ENCODE results near the gene RAB40A. TPM values are rescaled to one million over a fixed set of nuclear protein-coding genes. Genes with fewer than 3 reads are reported as not detected.

The RAB40A gene
- total RNA-seq, 1 experiment from 2014 or later, result not detected

DNA sequence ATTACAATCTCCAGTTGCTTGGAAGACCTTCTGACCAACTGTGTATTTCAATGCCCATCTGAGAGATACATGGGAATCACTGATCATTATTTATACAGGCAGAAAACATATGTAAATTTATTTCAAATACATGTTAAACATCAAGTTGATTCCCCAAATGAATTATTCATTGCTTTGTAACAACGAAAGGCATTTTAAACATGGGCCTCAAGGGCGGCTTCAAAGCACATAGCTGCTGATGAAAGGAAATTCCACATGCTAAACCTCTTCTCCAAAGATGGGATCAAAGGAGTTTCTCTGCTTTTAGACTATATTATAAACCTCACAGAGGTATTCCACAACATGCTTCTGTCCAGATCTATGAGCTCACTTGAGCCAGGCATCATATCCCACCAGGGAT, 4.3 kb upstream of the RAB40A start:
- ATAC-seq, result no peak

More for the DNA sequence above, 4.3 kb upstream of the RAB40A start:
- no peak for TF ChIP-seq ELF1 (IDR thresholded peaks at IDR 0.05; ENCODE audit: borderline replicate concordance, low read depth)
- no peak for TF ChIP-seq FOSL1 (IDR thresholded peaks at IDR 0.05; ENCODE audit: low read depth)
- no peak for TF ChIP-seq ZFX (IDR thresholded peaks at IDR 0.05)
- TF ChIP-seq, protein P1, sequence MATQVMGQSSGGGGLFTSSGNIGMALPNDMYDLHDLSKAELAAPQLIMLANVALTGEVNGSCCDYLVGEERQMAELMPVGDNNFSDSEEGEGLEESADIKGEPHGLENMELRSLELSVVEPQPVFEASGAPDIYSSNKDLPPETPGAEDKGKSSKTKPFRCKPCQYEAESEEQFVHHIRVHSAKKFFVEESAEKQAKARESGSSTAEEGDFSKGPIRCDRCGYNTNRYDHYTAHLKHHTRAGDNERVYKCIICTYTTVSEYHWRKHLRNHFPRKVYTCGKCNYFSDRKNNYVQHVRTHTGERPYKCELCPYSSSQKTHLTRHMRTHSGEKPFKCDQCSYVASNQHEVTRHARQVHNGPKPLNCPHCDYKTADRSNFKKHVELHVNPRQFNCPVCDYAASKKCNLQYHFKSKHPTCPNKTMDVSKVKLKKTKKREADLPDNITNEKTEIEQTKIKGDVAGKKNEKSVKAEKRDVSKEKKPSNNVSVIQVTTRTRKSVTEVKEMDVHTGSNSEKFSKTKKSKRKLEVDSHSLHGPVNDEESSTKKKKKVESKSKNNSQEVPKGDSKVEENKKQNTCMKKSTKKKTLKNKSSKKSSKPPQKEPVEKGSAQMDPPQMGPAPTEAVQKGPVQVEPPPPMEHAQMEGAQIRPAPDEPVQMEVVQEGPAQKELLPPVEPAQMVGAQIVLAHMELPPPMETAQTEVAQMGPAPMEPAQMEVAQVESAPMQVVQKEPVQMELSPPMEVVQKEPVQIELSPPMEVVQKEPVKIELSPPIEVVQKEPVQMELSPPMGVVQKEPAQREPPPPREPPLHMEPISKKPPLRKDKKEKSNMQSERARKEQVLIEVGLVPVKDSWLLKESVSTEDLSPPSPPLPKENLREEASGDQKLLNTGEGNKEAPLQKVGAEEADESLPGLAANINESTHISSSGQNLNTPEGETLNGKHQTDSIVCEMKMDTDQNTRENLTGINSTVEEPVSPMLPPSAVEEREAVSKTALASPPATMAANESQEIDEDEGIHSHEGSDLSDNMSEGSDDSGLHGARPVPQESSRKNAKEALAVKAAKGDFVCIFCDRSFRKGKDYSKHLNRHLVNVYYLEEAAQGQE (IDR thresholded peaks at IDR 0.05; ENCODE audit: low read depth), result no peak
- TF ChIP-seq CBX3 (IDR thresholded peaks at IDR 0.05; ENCODE audit: low read depth), result no peak
- TF ChIP-seq, protein P2, sequence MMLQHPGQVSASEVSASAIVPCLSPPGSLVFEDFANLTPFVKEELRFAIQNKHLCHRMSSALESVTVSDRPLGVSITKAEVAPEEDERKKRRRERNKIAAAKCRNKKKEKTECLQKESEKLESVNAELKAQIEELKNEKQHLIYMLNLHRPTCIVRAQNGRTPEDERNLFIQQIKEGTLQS (IDR thresholded peaks at IDR 0.05), result no peak
- TF ChIP-seq, protein P3, sequence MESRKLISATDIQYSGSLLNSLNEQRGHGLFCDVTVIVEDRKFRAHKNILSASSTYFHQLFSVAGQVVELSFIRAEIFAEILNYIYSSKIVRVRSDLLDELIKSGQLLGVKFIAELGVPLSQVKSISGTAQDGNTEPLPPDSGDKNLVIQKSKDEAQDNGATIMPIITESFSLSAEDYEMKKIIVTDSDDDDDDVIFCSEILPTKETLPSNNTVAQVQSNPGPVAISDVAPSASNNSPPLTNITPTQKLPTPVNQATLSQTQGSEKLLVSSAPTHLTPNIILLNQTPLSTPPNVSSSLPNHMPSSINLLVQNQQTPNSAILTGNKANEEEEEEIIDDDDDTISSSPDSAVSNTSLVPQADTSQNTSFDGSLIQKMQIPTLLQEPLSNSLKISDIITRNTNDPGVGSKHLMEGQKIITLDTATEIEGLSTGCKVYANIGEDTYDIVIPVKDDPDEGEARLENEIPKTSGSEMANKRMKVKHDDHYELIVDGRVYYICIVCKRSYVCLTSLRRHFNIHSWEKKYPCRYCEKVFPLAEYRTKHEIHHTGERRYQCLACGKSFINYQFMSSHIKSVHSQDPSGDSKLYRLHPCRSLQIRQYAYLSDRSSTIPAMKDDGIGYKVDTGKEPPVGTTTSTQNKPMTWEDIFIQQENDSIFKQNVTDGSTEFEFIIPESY (IDR thresholded peaks at IDR 0.05; ENCODE audit: extremely low read depth, insufficient replicate concordance, low read length), result no peak
- TF ChIP-seq, protein P4, sequence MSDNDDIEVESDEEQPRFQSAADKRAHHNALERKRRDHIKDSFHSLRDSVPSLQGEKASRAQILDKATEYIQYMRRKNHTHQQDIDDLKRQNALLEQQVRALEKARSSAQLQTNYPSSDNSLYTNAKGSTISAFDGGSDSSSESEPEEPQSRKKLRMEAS (IDR thresholded peaks at IDR 0.05), result no peak
- TF ChIP-seq YY1 (IDR thresholded peaks at IDR 0.05; ENCODE audit: extremely low read depth, insufficient replicate concordance, low read depth, low read length), result no peak
- no peak for TF ChIP-seq JUND (IDR thresholded peaks at IDR 0.05)
- no peak for TF ChIP-seq RAD21 (IDR thresholded peaks at IDR 0.05; ENCODE audit: low read depth)
- TF ChIP-seq SRF (IDR thresholded peaks at IDR 0.05; ENCODE audit: low read depth), result no peak
- no peak for TF ChIP-seq TCF7L2 (IDR thresholded peaks at IDR 0.05; ENCODE audit: borderline replicate concordance, extremely low read depth, insufficient read depth, insufficient read length)
- TF ChIP-seq EZH2 (IDR thresholded peaks at IDR 0.05), result no peak
- no peak for TF ChIP-seq POLR2A (IDR thresholded peaks at IDR 0.05; ENCODE audit: borderline replicate concordance, extremely low read depth, insufficient read depth, insufficient read length)
- TF ChIP-seq, protein P5, sequence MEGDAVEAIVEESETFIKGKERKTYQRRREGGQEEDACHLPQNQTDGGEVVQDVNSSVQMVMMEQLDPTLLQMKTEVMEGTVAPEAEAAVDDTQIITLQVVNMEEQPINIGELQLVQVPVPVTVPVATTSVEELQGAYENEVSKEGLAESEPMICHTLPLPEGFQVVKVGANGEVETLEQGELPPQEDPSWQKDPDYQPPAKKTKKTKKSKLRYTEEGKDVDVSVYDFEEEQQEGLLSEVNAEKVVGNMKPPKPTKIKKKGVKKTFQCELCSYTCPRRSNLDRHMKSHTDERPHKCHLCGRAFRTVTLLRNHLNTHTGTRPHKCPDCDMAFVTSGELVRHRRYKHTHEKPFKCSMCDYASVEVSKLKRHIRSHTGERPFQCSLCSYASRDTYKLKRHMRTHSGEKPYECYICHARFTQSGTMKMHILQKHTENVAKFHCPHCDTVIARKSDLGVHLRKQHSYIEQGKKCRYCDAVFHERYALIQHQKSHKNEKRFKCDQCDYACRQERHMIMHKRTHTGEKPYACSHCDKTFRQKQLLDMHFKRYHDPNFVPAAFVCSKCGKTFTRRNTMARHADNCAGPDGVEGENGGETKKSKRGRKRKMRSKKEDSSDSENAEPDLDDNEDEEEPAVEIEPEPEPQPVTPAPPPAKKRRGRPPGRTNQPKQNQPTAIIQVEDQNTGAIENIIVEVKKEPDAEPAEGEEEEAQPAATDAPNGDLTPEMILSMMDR (IDR thresholded peaks at IDR 0.05 in 2 of 3, conservative IDR thresholded peaks at IDR 0.05 in 1 of 3; ENCODE audit: borderline replicate concordance in 1 of 3, insufficient read depth in 1 of 3, low read depth in 2 of 3, low read length in 2 of 3), result no peak
- no peak for TF ChIP-seq POLR2AphosphoS5 (IDR thresholded peaks at IDR 0.05; ENCODE audit: low read depth, low read length)
- TF ChIP-seq EGR1 (IDR thresholded peaks at IDR 0.05; ENCODE audit: low read depth), result no peak
- TF ChIP-seq SIN3A (IDR thresholded peaks at IDR 0.05; ENCODE audit: low read depth), result no peak
- TF ChIP-seq ZNF274 (IDR thresholded peaks at IDR 0.05; ENCODE audit: low read depth, low read length), result no peak
- no peaks in the 10 kb centered on the region for H3K9me3 ChIP-seq (ENCODE audit: control insufficient read depth in 1 of 2, insufficient read depth in 1 of 2, low read depth in 1 of 2, low read length in 2 of 2)
- ChIA-PET POLR2A (no interaction called here), RAD21 (ENCODE audit: low non-redundant PET in 1 of 2, low total read pairs in 2 of 2, uncharacterized antibody in 2 of 2, unreplicated experiment in 2 of 2) (no interaction called here), CTCF (no interaction called here)
- no peak overlapping the region for H3K4me3 ChIP-seq (replicated peaks in 1 of 2; ENCODE audit: low read depth in 1 of 2, low read length in 2 of 2)
- H3K36me3 ChIP-seq (ENCODE audit: control insufficient read depth in 1 of 2, insufficient read depth in 2 of 2, low read length in 2 of 2), result no peaks in the 10 kb centered on the region
- no peak overlapping the region for H3K9ac ChIP-seq (ENCODE audit: low read length)
- H3K9me2 ChIP-seq (ENCODE audit: insufficient read depth), result no peaks in the 10 kb centered on the region
- H3K4me1 ChIP-seq (ENCODE audit: control insufficient read depth in 1 of 2, insufficient read depth in 2 of 2, low read length in 2 of 2), result no peaks in the 10 kb centered on the region
- no peaks in the 10 kb centered on the region for H4K20me1 ChIP-seq (ENCODE audit: insufficient read depth)
- no peaks in the 10 kb centered on the region for H3K27me3 ChIP-seq (ENCODE audit: insufficient read depth, low read length)
- no peak for DNase-seq (ENCODE audit: low read depth, low spot score)
- BruUV-seq (replicated peaks), result no TSS peak
- no peak overlapping the region for H3K4me2 ChIP-seq (ENCODE audit: low read length)
- H2AFZ ChIP-seq (ENCODE audit: low read depth, low read length, poor library complexity, severe bottlenecking), result no peak overlapping the region
- no peak overlapping the region for H3K27ac ChIP-seq (ENCODE audit: low read depth, low read length)
- no peaks in the 10 kb centered on the region for H3K79me2 ChIP-seq (ENCODE audit: insufficient read depth, low read length)
- intact Hi-C loops (cut with micrococcal nuclease), result no loop called here
